ENCODE measurements around the gene SLC16A14.

Gene SLC16A14

GRCh38 chr2:230023313-230023712 is 45.4 kb downstream of the SLC16A14 start:
- no peak for DNase-seq

GRCh38 chr2:230019742-230020141 is 49.0 kb downstream of the SLC16A14 start:
- no peak for DNase-seq

- DNase-seq: no peak
These were observed 50.6 kb downstream of the SLC16A14 start for GRCh38 chr2:230018153-230018552.

- no peak for DNase-seq
These were observed 51.9 kb downstream of the SLC16A14 start for GRCh38 chr2:230016844-230017243.

GRCh38 chr2:230012267-230012884 is 56.3 kb downstream of the SLC16A14 start:
- DNase-seq: no peak

GRCh38 chr2:230011617-230012016 is 57.1 kb downstream of the SLC16A14 start:
- no peak for DNase-seq

GRCh38 chr2:230010501-230010900 is 58.2 kb downstream of the SLC16A14 start:
- DNase-seq: no peak

- no peak for DNase-seq
These were observed 60.0 kb downstream of the SLC16A14 start for GRCh38 chr2:230008708-230009066.

GRCh38 chr2:230007931-230008707 is 60.6 kb downstream of the SLC16A14 start:
- DNase-seq: peak; percentile 31 to 76 (median 67)

GRCh38 chr2:230000118-230000841 is 68.4 kb downstream of the SLC16A14 start:
- peak in 1 of 5 experiments; percentile 68 for DNase-seq

GRCh38 chr2:229997565-229997964 is 71.2 kb downstream of the SLC16A14 start:
- DNase-seq: no peak

GRCh38 chr2:229996320-229996719 is 72.4 kb downstream of the SLC16A14 start:
- no peak for DNase-seq

GRCh38 chr2:229993236-229993635 is 75.5 kb downstream of the SLC16A14 start:
- DNase-seq: no peak
